ENCODE results near the gene HSPG2.

GRCh38 chr1:21963477-21964217, 26.5 kb upstream of the HSPG2 start:
- TF ChIP-seq CTCF (IDR thresholded peaks at IDR 0.05) (peak in 3 of 4 experiments; percentile 93 to 97 (median 94)), POLR2AphosphoS5 (IDR thresholded peaks at IDR 0.05) (peak; percentile 39), EP300 (IDR thresholded peaks at IDR 0.05) (no peak), POLR2A (IDR thresholded peaks at IDR 0.05) (no peak)

Data from gastroesophageal sphincter (tissue), 3 donors.